Fibroblast of lung (primary cell): ENCODE measurements around the gene MAGEA11.

Experiments
- CTCF ChIP-seq, 2 donors: IDR thresholded peaks in 1 of 2; conservative IDR thresholded peaks in 1 of 2; 1 replicate in 1 of 2; 2 replicates in 1 of 2; pipeline ENCODE4 v1.5.1; 2011 to 2012; ENCODE audit warnings: low read length in 2 of 2, control low read depth in 1 of 2, inconsistent platforms in 1 of 2, low read depth in 1 of 2, mild to moderate bottlenecking in 1 of 2
- EZH2 ChIP-seq: IDR thresholded peaks from 2 replicates; pipeline ENCODE4 v1.5.1; 2012; ENCODE audit warnings: low read length, control low read depth, mild to moderate bottlenecking; ENCODE audit errors: missing control alignments

- TF ChIP-seq CTCF (conservative IDR thresholded peaks at IDR 0.05 in 1 of 2, IDR thresholded peaks at IDR 0.05 in 1 of 2; ENCODE audit: low read depth in 1 of 2, low read length in 2 of 2) (no peak), EZH2 (no peak)
These were observed 4.5 kb upstream of the MAGEA11 start for GRCh38 chrX:149707147-149707901.
